ENCODE results near the gene FUZ. TPM values are rescaled to one million over a fixed set of nuclear protein-coding genes. Genes with fewer than 3 reads are reported as not detected.

FUZ gene
- total RNA-seq, 1 experiment from 2014 or later = 19.0 TPM

GRCh38 chr19:49807904-49808675 lies 5.0 kb downstream of the FUZ start:
- POLR2A ChIA-PET = no interaction called here
- Mint-ChIP-seq H3K27me3 (ENCODE audit: insufficient read depth, unreplicated experiment) (no peaks in the 10 kb centered on the region), H3K9me3 (ENCODE audit: unreplicated experiment) (peaks cover 8% of the 10 kb centered on the region), H3K4me1 (ENCODE audit: insufficient read depth, unreplicated experiment) (peaks cover 6% of the 10 kb centered on the region), H3K4me3 (ENCODE audit: unreplicated experiment) (no peak overlapping the region), H3K27ac (ENCODE audit: low read depth, unreplicated experiment) (no peak overlapping the region), H3K36me3 (ENCODE audit: insufficient read depth, unreplicated experiment) (peaks cover 33% of the 10 kb centered on the region)
- no TSS peak for BruUV-seq (replicated peaks)
- no peak for DNase-seq (ENCODE audit: unreplicated experiment)
- CTCF ChIA-PET = interaction anchor here (0.5 to 1.2 kb wide), 2 partner anchors 36 to 92 kb away, joined by 3 read pairs; no protein-coding TSS in a partner anchor
- TF ChIP-seq CTCF (IDR thresholded peaks at IDR 0.05; ENCODE audit: unreplicated experiment) = no peak
- intact Hi-C loops (cut with micrococcal nuclease) = no loop called here

GRCh38 chr19:49807058-49807903 lies 5.8 kb downstream of the FUZ start:
- CTCF ChIA-PET = interaction anchor here (0.5 to 1.2 kb wide), 2 partner anchors 37 to 91 kb away, joined by 3 read pairs; no protein-coding TSS in a partner anchor
- TF ChIP-seq CTCF (IDR thresholded peaks at IDR 0.05; ENCODE audit: unreplicated experiment) = no peak
- intact Hi-C loops (cut with micrococcal nuclease) = no loop called here

DNA sequence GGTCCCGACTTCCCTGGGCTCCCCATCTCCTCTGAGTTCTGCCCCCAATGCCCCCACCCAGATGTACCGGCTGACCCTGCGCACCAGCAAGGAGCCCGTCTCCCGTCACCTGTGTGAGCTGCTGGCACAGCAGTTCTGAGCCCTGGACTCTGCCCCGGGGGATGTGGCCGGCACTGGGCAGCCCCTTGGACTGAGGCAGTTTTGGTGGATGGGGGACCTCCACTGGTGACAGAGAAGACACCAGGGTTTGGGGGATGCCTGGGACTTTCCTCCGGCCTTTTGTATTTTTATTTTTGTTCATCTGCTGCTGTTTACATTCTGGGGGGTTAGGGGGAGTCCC lies 6.5 kb downstream of the FUZ start:
- ChIA-PET CTCF (no interaction called here), POLR2A (interaction anchor here (0.7 kb wide), 1 partner anchor 66 kb away, joined by 3 read pairs; no protein-coding TSS in a partner anchor)
- Mint-ChIP-seq H3K4me1 (ENCODE audit: insufficient read depth, unreplicated experiment) (peaks cover 6% of the 10 kb centered on the region), H3K4me3 (ENCODE audit: unreplicated experiment) (no peak overlapping the region), H3K9me3 (ENCODE audit: unreplicated experiment) (peaks cover 8% of the 10 kb centered on the region), H3K36me3 (ENCODE audit: insufficient read depth, unreplicated experiment) (peaks cover 36% of the 10 kb centered on the region), H3K27me3 (ENCODE audit: insufficient read depth, unreplicated experiment) (no peaks in the 10 kb centered on the region), H3K27ac (ENCODE audit: low read depth, unreplicated experiment) (no peak overlapping the region)
- TF ChIP-seq CTCF (IDR thresholded peaks at IDR 0.05; ENCODE audit: unreplicated experiment) = no peak
- DNase-seq (ENCODE audit: unreplicated experiment) = no peak
- TSS peak; percentile 45 for BruUV-seq (replicated peaks)
- intact Hi-C loops (cut with micrococcal nuclease) = no loop called here

More at GRCh38 chr19:49807058-49807903, 5.8 kb downstream of the FUZ start:
- Mint-ChIP-seq H3K4me1 (ENCODE audit: insufficient read depth, unreplicated experiment) (peaks cover 6% of the 10 kb centered on the region), H3K36me3 (ENCODE audit: insufficient read depth, unreplicated experiment) (peaks cover 36% of the 10 kb centered on the region), H3K4me3 (ENCODE audit: unreplicated experiment) (no peak overlapping the region), H3K27ac (ENCODE audit: low read depth, unreplicated experiment) (no peak overlapping the region), H3K27me3 (ENCODE audit: insufficient read depth, unreplicated experiment) (no peaks in the 10 kb centered on the region), H3K9me3 (ENCODE audit: unreplicated experiment) (peaks cover 8% of the 10 kb centered on the region)
- BruUV-seq (replicated peaks) = no TSS peak
- POLR2A ChIA-PET = interaction anchor here (0.7 to 0.8 kb wide), 2 partner anchors 66 to 142 kb away, joined by 3 to 4 read pairs; partner anchors contain the start of genes BCL2L12 and IRF3
- no peak for DNase-seq (ENCODE audit: unreplicated experiment)

All from MCF 10A (cell line).